Uterus (tissue), 2 donors: ENCODE measurements around the gene MYCBPAP.

ENCODE experiments used
- CTCF ChIP-seq, 4 experiments: fragments of 200-600 bp in 2 of 4; fragments of 450-650 bp in 2 of 4; sonication (generic) in 2 of 4; IDR thresholded peaks; one replicate each; pipeline ENCODE4 v1.5.1; 2016 to 2019; ENCODE audit warnings: antibody characterized with exemption in 4 of 4, mild to moderate bottlenecking in 2 of 4, moderate library complexity in 1 of 4
- POLR2A ChIP-seq, 2 donors: fragments of 450-650 bp; IDR thresholded peaks; one replicate each; pipeline ENCODE4 v1.6.1; 2016; ENCODE audit warnings: antibody characterized with exemption in 2 of 2, mild to moderate bottlenecking in 1 of 2, moderate library complexity in 1 of 2

- TF ChIP-seq POLR2A (IDR thresholded peaks at IDR 0.05) (no peak), CTCF (IDR thresholded peaks at IDR 0.05) (no peak)
Observed at GRCh38 chr17:50480142-50480764, 28.0 kb upstream of the MYCBPAP start.
